ENCODE measurements around the gene EMP3. TPM values are rescaled to one million over a fixed set of nuclear protein-coding genes. Genes with fewer than 3 reads are reported as not detected.

Gene EMP3
- total RNA-seq, 1 donor from 2014 or later: 1.2 TPM

GRCh38 chr19:48355365-48355954 is 30.1 kb downstream of the EMP3 start:
- Mint-ChIP-seq H3K27ac (peak overlapping the region; percentile 98), H3K36me3 (no peaks in the 10 kb centered on the region), H3K9me3 (peaks cover 2% of the 10 kb centered on the region), H3K4me1 (peaks cover 36% of the 10 kb centered on the region), H3K27me3 (ENCODE audit: insufficient read depth, low read depth) (peaks cover 25% of the 10 kb centered on the region), H3K4me3 (peak overlapping the region; percentile 62)
- Histone ChIP-seq H3K4me1 (peaks cover 2% of the 10 kb centered on the region), H3K9ac (no peak overlapping the region), H3K27ac (peak overlapping the region; percentile 14), H3K4me3 (no peak overlapping the region), H3K36me3 (no peaks in the 10 kb centered on the region), H3K79me2 (ENCODE audit: low read depth) (no peaks in the 10 kb centered on the region), H3K9me3 (ENCODE audit: low read depth) (no peaks in the 10 kb centered on the region), H4K20me1 (ENCODE audit: low read depth) (no peaks in the 10 kb centered on the region), H2AFZ (replicated peaks) (no peak overlapping the region), H3K4me2 (no peak overlapping the region), H3F3A (ENCODE audit: low read depth) (peaks cover 4% of the 10 kb centered on the region), H3K27me3 (no peaks in the 10 kb centered on the region)
- DNase-seq (ENCODE audit: low spot score): peak; percentile 24
- TF ChIP-seq CTCF (IDR thresholded peaks at IDR 0.05) (no peak), EZH2phosphoT487 (IDR thresholded peaks at IDR 0.05) (no peak), EZH2 (IDR thresholded peaks at IDR 0.05) (no peak)

- Mint-ChIP-seq H3K4me1 (peaks cover 38% of the 10 kb centered on the region), H3K9me3 (peaks cover 2% of the 10 kb centered on the region), H3K36me3 (no peaks in the 10 kb centered on the region), H3K27me3 (ENCODE audit: insufficient read depth, low read depth) (peaks cover 19% of the 10 kb centered on the region), H3K4me3 (no peak overlapping the region), H3K27ac (no peak overlapping the region)
- Histone ChIP-seq H3K4me1 (peaks cover 6% of the 10 kb centered on the region), H3K9ac (no peak overlapping the region), H4K20me1 (ENCODE audit: low read depth) (no peaks in the 10 kb centered on the region), H3K4me2 (no peak overlapping the region), H3K79me2 (ENCODE audit: low read depth) (no peaks in the 10 kb centered on the region), H3K27ac (no peak overlapping the region), H3K27me3 (no peaks in the 10 kb centered on the region), H2AFZ (replicated peaks) (no peak overlapping the region), H3K4me3 (no peak overlapping the region), H3F3A (ENCODE audit: low read depth) (peaks cover 11% of the 10 kb centered on the region), H3K9me3 (ENCODE audit: low read depth) (no peaks in the 10 kb centered on the region), H3K36me3 (no peaks in the 10 kb centered on the region)
- no peak for DNase-seq (ENCODE audit: low spot score)
- no peak for TF ChIP-seq EZH2 (IDR thresholded peaks at IDR 0.05)
- TF ChIP-seq EZH2phosphoT487 (IDR thresholded peaks at IDR 0.05): no peak
- TF ChIP-seq CTCF (IDR thresholded peaks at IDR 0.05): no peak
Measured at GRCh38 chr19:48359123-48359522, 33.8 kb downstream of the EMP3 start.

GRCh38 chr19:48361912-48362311 is 36.6 kb downstream of the EMP3 start:
- H3K4me3 Mint-ChIP-seq: no peak overlapping the region
- Histone ChIP-seq H3K4me3 (no peak overlapping the region), H3K27ac (no peak overlapping the region), H3K4me2 (no peak overlapping the region), H3K79me2 (ENCODE audit: low read depth) (no peaks in the 10 kb centered on the region), H3F3A (ENCODE audit: low read depth) (peaks cover 18% of the 10 kb centered on the region), H3K36me3 (no peaks in the 10 kb centered on the region), H3K27me3 (no peaks in the 10 kb centered on the region), H2AFZ (replicated peaks) (no peak overlapping the region), H3K9me3 (ENCODE audit: low read depth) (no peaks in the 10 kb centered on the region), H3K9ac (no peak overlapping the region), H4K20me1 (ENCODE audit: low read depth) (no peaks in the 10 kb centered on the region), H3K4me1 (peaks cover 4% of the 10 kb centered on the region)
- peaks cover 15% of the 10 kb centered on the region for H3K27me3 Mint-ChIP-seq (ENCODE audit: insufficient read depth, low read depth)
- peaks cover 21% of the 10 kb centered on the region for H3K4me1 Mint-ChIP-seq
- peaks cover 2% of the 10 kb centered on the region for H3K9me3 Mint-ChIP-seq
- no peaks in the 10 kb centered on the region for H3K36me3 Mint-ChIP-seq
- no peak for DNase-seq (ENCODE audit: low spot score)
- TF ChIP-seq EZH2phosphoT487 (IDR thresholded peaks at IDR 0.05) (no peak), CTCF (IDR thresholded peaks at IDR 0.05) (no peak), EZH2 (IDR thresholded peaks at IDR 0.05) (no peak)
- no peak overlapping the region for H3K27ac Mint-ChIP-seq
